NCI-H1048 (cell line): ENCODE measurements around the gene RTF2.
"Not testable (repeated sequence)": the region's sequence is repeated elsewhere in the genome, so short reads cannot be mapped to it uniquely, and the experiment has no call there.

ENCODE experiments used
- DNase-seq: peaks from one replicate; lab custom pipeline; 2025; lab: John Stamatoyannopoulos, UW

RTF2 gene

GRCh38 chr20:56552911-56553629, 84.6 kb downstream of the RTF2 start:
- no peak for DNase-seq

GRCh38 chr20:56554869-56555268, 86.4 kb downstream of the RTF2 start:
- DNase-seq = no peak

- no peak for DNase-seq
Measured at GRCh38 chr20:56558968-56559367, 90.5 kb downstream of the RTF2 start.

GRCh38 chr20:56564526-56564925, 96.1 kb downstream of the RTF2 start:
- not testable (repeated sequence) for DNase-seq

GRCh38 chr20:56565511-56565910, 97.1 kb downstream of the RTF2 start:
- DNase-seq = no peak

GRCh38 chr20:56566621-56567020, 98.2 kb downstream of the RTF2 start:
- no peak for DNase-seq
